GM23338 (cell line): ENCODE data around the gene PRPF40B. TPM values are rescaled to one million over a fixed set of nuclear protein-coding genes. Genes with fewer than 3 reads are reported as not detected.

Experiments
- ATAC-seq: fragments of 200-7000 bp; cut with Tn5 transposase; 3 replicates; pipeline ENCODE4 v1.9.1; 2020
- DNase-seq: peaks from one replicate; pipeline ENCODE4 v3.0.0-alpha.2; 2015; ENCODE audit warnings: low spot score
- H2AFZ ChIP-seq: fragments of 200-600 bp; sonication (generic); 2 replicates; pipeline ENCODE4 v1.8.0; 2016; ENCODE audit warnings: antibody characterized with exemption, mild to moderate bottlenecking, moderate library complexity
- H3F3A ChIP-seq: fragments of 200-600 bp; sonication (generic); replicated peaks from 2 replicates; pipeline ENCODE4 v1.8.0; 2017; ENCODE audit warnings: antibody characterized with exemption, mixed run types, low read depth
- H3K27ac ChIP-seq: fragments of 200-600 bp; sonication (generic); 2 replicates; pipeline ENCODE4 v1.6.1; 2016; ENCODE audit warnings: low read depth
- H3K27me3 ChIP-seq: fragments of 200-600 bp; sonication (generic); 2 replicates; pipeline ENCODE4 v1.8.0; 2016; ENCODE audit warnings: mild to moderate bottlenecking, mixed run types, moderate library complexity; ENCODE audit not compliant: insufficient read depth
- H3K36me3 ChIP-seq: fragments of 200-600 bp; sonication (generic); 2 replicates; pipeline ENCODE4 v1.8.0; 2016; ENCODE audit warnings: mild to moderate bottlenecking; ENCODE audit not compliant: insufficient read depth
- H3K4me1 ChIP-seq: fragments of 200-600 bp; sonication (generic); 2 replicates; pipeline ENCODE4 v1.8.0; 2016; ENCODE audit warnings: mild to moderate bottlenecking, moderate library complexity; ENCODE audit not compliant: insufficient read depth
- H3K4me2 ChIP-seq: fragments of 200-600 bp; sonication (generic); 2 replicates; pipeline ENCODE4 v1.7.1; 2017; ENCODE audit warnings: mixed run types
- H3K4me3 ChIP-seq: fragments of 200-600 bp; sonication (generic); 2 replicates; pipeline ENCODE4 v1.6.1; 2016; ENCODE audit warnings: mixed run types
- H3K79me2 ChIP-seq: fragments of 200-600 bp; sonication (generic); replicated peaks from 2 replicates; pipeline ENCODE4 v1.8.0; 2017; ENCODE audit warnings: mild to moderate bottlenecking; ENCODE audit not compliant: insufficient read depth
- H3K9me2 ChIP-seq: fragments of 200-600 bp; sonication (generic); 2 replicates; pipeline ENCODE4 v1.8.0; 2017; ENCODE audit not compliant: insufficient read depth
- H4K20me1 ChIP-seq: fragments of 200-600 bp; sonication (generic); replicated peaks from 2 replicates; pipeline ENCODE4 v1.8.0; 2017; ENCODE audit warnings: mild to moderate bottlenecking; ENCODE audit not compliant: insufficient read depth
- H3K27ac Mint-ChIP-seq: 2 replicates; pipeline ENCODE4 v1.8.0; 2020; ENCODE audit warnings: inconsistent platforms, mild to moderate bottlenecking, moderate library complexity, mixed read lengths
- H3K27me3 Mint-ChIP-seq: 3 replicates; pipeline ENCODE4 v1.8.0; 2022; ENCODE audit warnings: low read depth, mild to moderate bottlenecking, moderate library complexity, mixed read lengths, inconsistent platforms; ENCODE audit not compliant: insufficient read depth, poor library complexity
- H3K36me3 Mint-ChIP-seq: 3 replicates; pipeline ENCODE4 v1.8.0; 2021; ENCODE audit warnings: low read depth, mild to moderate bottlenecking, inconsistent platforms, moderate library complexity, mixed read lengths
- H3K4me1 Mint-ChIP-seq: 3 replicates; pipeline ENCODE4 v1.8.0; 2020; ENCODE audit warnings: mild to moderate bottlenecking, inconsistent platforms, mixed read lengths
- H3K4me3 Mint-ChIP-seq: 3 replicates; pipeline ENCODE4 v1.8.0; 2021; ENCODE audit warnings: moderate library complexity, mild to moderate bottlenecking, inconsistent platforms, mixed read lengths
- H3K9me3 Mint-ChIP-seq: 3 replicates; pipeline ENCODE4 v1.8.0; 2020; ENCODE audit warnings: moderate library complexity, mild to moderate bottlenecking, inconsistent platforms, mixed read lengths
- CTCF ChIP-seq, 2 experiments: fragments of 200-600 bp in 1 of 2; sonication (generic) in 1 of 2; conservative IDR thresholded peaks; 2 replicates each; pipeline versions ENCODE4 v1.5.1 to v1.6.1; 2016 to 2017; ENCODE audit warnings: antibody characterized with exemption in 2 of 2, low read depth in 2 of 2, mild to moderate bottlenecking in 2 of 2, moderate library complexity in 1 of 2
- EZH2phosphoT487 ChIP-seq: fragments of 200-600 bp; sonication (generic); IDR thresholded peaks from one replicate; pipeline ENCODE4 v1.8.1; 2018; ENCODE audit warnings: antibody characterized with exemption; ENCODE audit not compliant: unreplicated experiment
- REST ChIP-seq: IDR thresholded peaks from one replicate; pipeline ENCODE4 v1.6.1; 2018; ENCODE audit warnings: antibody characterized with exemption; ENCODE audit not compliant: unreplicated experiment
- STAT1 ChIP-seq: IDR thresholded peaks from one replicate; pipeline ENCODE4 v1.6.1; 2016; ENCODE audit warnings: antibody characterized with exemption; ENCODE audit not compliant: unreplicated experiment
- polyA plus RNA-seq: library from polyadenylated mRNA; unstranded; fragments of >200 nt; fragmentation: Nextera tagmentation; extraction: Ambion mirVana; gene quantifications from 2 replicates; pipeline ENCODE4 v1.2.1, GENCODE V29; 2016
- total RNA-seq: library from RNA; depleted of rRNA; stranded (reverse); fragments of >200 nt; shearing (Covaris generic); gene quantifications from 2 replicates; pipeline ENCODE4 v1.2.3, GENCODE V29; 2014
- TF ChIP-seq, protein P1 (sequence below): fragments of 250-450 bp; sonication (Bioruptor Pico); IDR thresholded peaks from 2 replicates; pipeline ENCODE4 v1.5.0; 2020; ENCODE audit warnings: mild to moderate bottlenecking, moderate library complexity

The PRPF40B gene
- total and polyA plus RNA-seq, 2 experiments from 2014 or later: 17.9 to 19.0 TPM

DNA sequence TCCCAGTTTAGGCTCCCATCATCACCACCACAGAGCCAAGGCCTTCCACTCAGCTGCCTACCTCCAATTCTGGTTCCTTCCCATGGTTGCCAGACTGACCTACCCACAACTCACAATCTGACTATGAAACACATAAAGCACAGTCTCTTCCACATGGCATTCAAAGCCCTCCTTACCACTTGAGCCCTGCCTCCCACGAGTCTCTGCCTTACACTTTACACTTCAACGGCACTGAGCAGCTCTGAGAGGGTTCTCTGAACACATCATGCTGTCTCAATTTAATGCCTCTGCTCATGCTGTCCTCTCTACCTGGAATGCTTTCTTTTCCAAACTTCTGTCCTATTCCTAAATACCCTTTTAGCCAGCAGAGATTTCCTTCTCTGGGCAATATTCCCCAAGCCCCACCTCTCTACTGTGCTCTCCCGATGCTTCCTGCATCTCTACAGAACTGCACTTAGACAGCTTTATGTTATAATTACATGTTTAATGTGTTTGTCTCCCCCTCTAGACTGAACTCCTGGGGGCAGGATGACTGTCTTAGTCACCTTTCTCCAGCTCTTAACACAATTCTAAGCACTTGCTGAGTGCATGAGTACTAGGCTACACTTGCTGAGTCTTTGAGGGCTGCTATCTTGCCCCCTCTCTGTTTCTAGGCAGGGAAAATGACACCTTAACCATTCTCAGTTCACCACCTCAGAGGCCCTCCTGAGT lies 60.4 kb downstream of the PRPF40B start (continued):
- TF ChIP-seq, protein P1, sequence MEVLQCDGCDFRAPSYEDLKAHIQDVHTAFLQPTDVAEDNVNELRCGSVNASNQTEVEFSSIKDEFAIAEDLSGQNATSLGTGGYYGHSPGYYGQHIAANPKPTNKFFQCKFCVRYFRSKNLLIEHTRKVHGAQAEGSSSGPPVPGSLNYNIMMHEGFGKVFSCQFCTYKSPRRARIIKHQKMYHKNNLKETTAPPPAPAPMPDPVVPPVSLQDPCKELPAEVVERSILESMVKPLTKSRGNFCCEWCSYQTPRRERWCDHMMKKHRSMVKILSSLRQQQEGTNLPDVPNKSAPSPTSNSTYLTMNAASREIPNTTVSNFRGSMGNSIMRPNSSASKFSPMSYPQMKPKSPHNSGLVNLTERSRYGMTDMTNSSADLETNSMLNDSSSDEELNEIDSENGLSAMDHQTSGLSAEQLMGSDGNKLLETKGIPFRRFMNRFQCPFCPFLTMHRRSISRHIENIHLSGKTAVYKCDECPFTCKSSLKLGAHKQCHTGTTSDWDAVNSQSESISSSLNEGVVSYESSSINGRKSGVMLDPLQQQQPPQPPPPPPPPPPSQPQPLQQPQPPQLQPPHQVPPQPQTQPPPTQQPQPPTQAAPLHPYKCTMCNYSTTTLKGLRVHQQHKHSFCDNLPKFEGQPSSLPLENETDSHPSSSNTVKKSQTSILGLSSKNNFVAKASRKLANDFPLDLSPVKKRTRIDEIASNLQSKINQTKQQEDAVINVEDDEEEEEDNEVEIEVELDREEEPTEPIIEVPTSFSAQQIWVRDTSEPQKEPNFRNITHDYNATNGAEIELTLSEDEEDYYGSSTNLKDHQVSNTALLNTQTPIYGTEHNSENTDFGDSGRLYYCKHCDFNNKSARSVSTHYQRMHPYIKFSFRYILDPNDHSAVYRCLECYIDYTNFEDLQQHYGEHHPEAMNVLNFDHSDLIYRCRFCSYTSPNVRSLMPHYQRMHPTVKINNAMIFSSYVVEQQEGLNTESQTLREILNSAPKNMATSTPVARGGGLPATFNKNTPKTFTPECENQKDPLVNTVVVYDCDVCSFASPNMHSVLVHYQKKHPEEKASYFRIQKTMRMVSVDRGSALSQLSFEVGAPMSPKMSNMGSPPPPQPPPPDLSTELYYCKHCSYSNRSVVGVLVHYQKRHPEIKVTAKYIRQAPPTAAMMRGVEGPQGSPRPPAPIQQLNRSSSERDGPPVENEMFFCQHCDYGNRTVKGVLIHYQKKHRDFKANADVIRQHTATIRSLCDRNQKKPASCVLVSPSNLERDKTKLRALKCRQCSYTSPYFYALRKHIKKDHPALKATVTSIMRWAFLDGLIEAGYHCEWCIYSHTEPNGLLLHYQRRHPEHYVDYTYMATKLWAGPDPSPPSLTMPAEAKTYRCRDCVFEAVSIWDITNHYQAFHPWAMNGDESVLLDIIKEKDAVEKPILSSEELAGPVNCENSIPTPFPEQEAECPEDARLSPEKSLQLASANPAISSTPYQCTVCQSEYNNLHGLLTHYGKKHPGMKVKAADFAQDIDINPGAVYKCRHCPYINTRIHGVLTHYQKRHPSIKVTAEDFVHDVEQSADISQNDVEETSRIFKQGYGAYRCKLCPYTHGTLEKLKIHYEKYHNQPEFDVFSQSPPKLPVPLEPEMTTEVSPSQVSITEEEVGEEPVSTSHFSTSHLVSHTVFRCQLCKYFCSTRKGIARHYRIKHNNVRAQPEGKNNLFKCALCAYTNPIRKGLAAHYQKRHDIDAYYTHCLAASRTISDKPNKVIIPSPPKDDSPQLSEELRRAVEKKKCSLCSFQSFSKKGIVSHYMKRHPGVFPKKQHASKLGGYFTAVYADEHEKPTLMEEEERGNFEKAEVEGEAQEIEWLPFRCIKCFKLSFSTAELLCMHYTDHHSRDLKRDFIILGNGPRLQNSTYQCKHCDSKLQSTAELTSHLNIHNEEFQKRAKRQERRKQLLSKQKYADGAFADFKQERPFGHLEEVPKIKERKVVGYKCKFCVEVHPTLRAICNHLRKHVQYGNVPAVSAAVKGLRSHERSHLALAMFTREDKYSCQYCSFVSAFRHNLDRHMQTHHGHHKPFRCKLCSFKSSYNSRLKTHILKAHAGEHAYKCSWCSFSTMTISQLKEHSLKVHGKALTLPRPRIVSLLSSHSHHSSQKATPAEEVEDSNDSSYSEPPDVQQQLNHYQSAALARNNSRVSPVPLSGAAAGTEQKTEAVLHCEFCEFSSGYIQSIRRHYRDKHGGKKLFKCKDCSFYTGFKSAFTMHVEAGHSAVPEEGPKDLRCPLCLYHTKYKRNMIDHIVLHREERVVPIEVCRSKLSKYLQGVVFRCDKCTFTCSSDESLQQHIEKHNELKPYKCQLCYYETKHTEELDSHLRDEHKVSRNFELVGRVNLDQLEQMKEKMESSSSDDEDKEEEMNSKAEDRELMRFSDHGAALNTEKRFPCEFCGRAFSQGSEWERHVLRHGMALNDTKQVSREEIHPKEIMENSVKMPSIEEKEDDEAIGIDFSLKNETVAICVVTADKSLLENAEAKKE (CRISPR knock-in tag): no peak
- TF ChIP-seq REST: no peak

- Histone ChIP-seq H3K4me1 (peaks cover 15% of the 10 kb centered on the region; the same call in 1 of the 2 replicates), H3K9me2 (no peaks in the 10 kb centered on the region), H2AFZ (no peak overlapping the region), H3K36me3 (no peaks in the 10 kb centered on the region), H3F3A (no peaks in the 10 kb centered on the region), H4K20me1 (peaks cover 8% of the 10 kb centered on the region; the same call in 1 of the 2 replicates), H3K4me2 (no peak overlapping the region), H3K27ac (peak overlapping the region; percentile 56; the same call in 1 of the 2 replicates), H3K4me3 (no peak overlapping the region), H3K79me2 (peaks cover 93% of the 10 kb centered on the region), H3K27me3 (no peaks in the 10 kb centered on the region)
- ATAC-seq: no peak
- H3K9me3 Mint-ChIP-seq: no peaks in the 10 kb centered on the region
- peaks cover 6% of the 10 kb centered on the region; the same call in 2 of the 3 replicates for H3K36me3 Mint-ChIP-seq
- no peak overlapping the region for H3K27ac Mint-ChIP-seq
- no peak overlapping the region for H3K4me3 Mint-ChIP-seq
- peaks cover 24% of the 10 kb centered on the region for H3K4me1 Mint-ChIP-seq
- DNase-seq: no peak
- H3K27me3 Mint-ChIP-seq: peaks cover 4% of the 10 kb centered on the region
- no peak for TF ChIP-seq STAT1
- no peak for TF ChIP-seq CTCF (conservative IDR thresholded peaks at IDR 0.05; ENCODE audit: low read depth in 2 of 2)
- TF ChIP-seq EZH2phosphoT487: no peak
Observed at GRCh38 chr12:49684310-49684854, 61.0 kb downstream of the PRPF40B start.
